ENCODE data around the gene NEDD9.

GRCh38 chr6:11242711-11243110 lies 10.2 kb upstream of the NEDD9 start:
- TF ChIP-seq, protein P1, sequence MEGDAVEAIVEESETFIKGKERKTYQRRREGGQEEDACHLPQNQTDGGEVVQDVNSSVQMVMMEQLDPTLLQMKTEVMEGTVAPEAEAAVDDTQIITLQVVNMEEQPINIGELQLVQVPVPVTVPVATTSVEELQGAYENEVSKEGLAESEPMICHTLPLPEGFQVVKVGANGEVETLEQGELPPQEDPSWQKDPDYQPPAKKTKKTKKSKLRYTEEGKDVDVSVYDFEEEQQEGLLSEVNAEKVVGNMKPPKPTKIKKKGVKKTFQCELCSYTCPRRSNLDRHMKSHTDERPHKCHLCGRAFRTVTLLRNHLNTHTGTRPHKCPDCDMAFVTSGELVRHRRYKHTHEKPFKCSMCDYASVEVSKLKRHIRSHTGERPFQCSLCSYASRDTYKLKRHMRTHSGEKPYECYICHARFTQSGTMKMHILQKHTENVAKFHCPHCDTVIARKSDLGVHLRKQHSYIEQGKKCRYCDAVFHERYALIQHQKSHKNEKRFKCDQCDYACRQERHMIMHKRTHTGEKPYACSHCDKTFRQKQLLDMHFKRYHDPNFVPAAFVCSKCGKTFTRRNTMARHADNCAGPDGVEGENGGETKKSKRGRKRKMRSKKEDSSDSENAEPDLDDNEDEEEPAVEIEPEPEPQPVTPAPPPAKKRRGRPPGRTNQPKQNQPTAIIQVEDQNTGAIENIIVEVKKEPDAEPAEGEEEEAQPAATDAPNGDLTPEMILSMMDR (IDR thresholded peaks at IDR 0.05) = no peak
- no peak for TF ChIP-seq EZH2 (IDR thresholded peaks at IDR 0.05; ENCODE audit: borderline replicate concordance, insufficient read depth, low read depth, low read length, poor library complexity, severe bottlenecking)

All from B cell (primary cell).